H9 (cell line): ENCODE measurements around the gene RPA1. TPM values are rescaled to one million over a fixed set of nuclear protein-coding genes. Genes with fewer than 3 reads are reported as not detected.

Experiments
- DNase-seq: peaks from one replicate; pipeline ENCODE4 v3.0.0-alpha.2; 2017
- H2AFZ ChIP-seq: one replicate; pipeline ENCODE4 v1.6.1; 2013; ENCODE audit warnings: mild to moderate bottlenecking, low read length, control low read depth, moderate library complexity
- H2AK5ac ChIP-seq: 2 replicates; pipeline ENCODE4 v1.6.1; 2013; ENCODE audit warnings: low read length, control low read depth, mixed read lengths; ENCODE audit not compliant: insufficient read length
- H2BK120ac ChIP-seq: one replicate; pipeline ENCODE4 v1.6.1; 2013; ENCODE audit warnings: low read depth, mild to moderate bottlenecking, low read length, control low read depth, inconsistent platforms; ENCODE audit not compliant: poor library complexity, severe bottlenecking
- H2BK12ac ChIP-seq: 2 replicates; pipeline ENCODE4 v1.6.1; 2013; ENCODE audit warnings: low read length, control low read depth, mixed read lengths, low read depth; ENCODE audit not compliant: insufficient read length
- H2BK15ac ChIP-seq: 2 replicates; pipeline ENCODE4 v1.6.1; 2013; ENCODE audit warnings: low read depth, low read length, control low read depth
- H2BK20ac ChIP-seq: one replicate; pipeline ENCODE4 v1.6.1; 2013; ENCODE audit warnings: low read depth, mild to moderate bottlenecking, low read length, control low read depth, inconsistent platforms; ENCODE audit not compliant: poor library complexity, severe bottlenecking
- H2BK5ac ChIP-seq: 2 replicates; pipeline ENCODE4 v1.6.1; 2013; ENCODE audit warnings: low read length, control low read depth, mixed read lengths; ENCODE audit not compliant: insufficient read length
- H3K14ac ChIP-seq: 2 replicates; pipeline ENCODE4 v1.6.1; 2013; ENCODE audit warnings: low read length, control low read depth; ENCODE audit not compliant: insufficient read depth
- H3K18ac ChIP-seq: 2 replicates; pipeline ENCODE4 v1.6.1; 2013; ENCODE audit warnings: low read depth, mild to moderate bottlenecking, mixed read lengths, low read length, control low read depth; ENCODE audit not compliant: insufficient read length
- H3K23ac ChIP-seq: 2 replicates; pipeline ENCODE4 v1.6.1; 2013; ENCODE audit warnings: low read length, control low read depth, mixed read lengths, low read depth; ENCODE audit not compliant: insufficient read length
- H3K23me2 ChIP-seq: 2 replicates; pipeline ENCODE4 v1.6.1; 2013; ENCODE audit warnings: low read depth, mild to moderate bottlenecking, mixed read lengths, low read length, control low read depth; ENCODE audit not compliant: insufficient read length, poor library complexity, severe bottlenecking
- H3K27ac ChIP-seq: 2 replicates; pipeline ENCODE4 v1.5.1; 2013; ENCODE audit warnings: low read length, control low read depth, mixed read lengths, low read depth; ENCODE audit not compliant: insufficient read length
- H3K27me3 ChIP-seq: 2 replicates; pipeline ENCODE4 v1.6.1; 2013; ENCODE audit warnings: low read length, control low read depth, inconsistent platforms; ENCODE audit not compliant: insufficient read depth
- H3K4ac ChIP-seq: 2 replicates; pipeline ENCODE4 v1.6.1; 2013; ENCODE audit warnings: low read depth, mild to moderate bottlenecking, control low read depth, inconsistent platforms, low read length, moderate library complexity
- H3K4me1 ChIP-seq: 2 replicates; pipeline ENCODE4 v1.6.1; 2013; ENCODE audit warnings: low read length, control low read depth, inconsistent platforms; ENCODE audit not compliant: insufficient read depth
- H3K4me2 ChIP-seq: 2 replicates; pipeline ENCODE4 v1.6.1; 2013; ENCODE audit warnings: low read length, control low read depth, mixed read lengths; ENCODE audit not compliant: insufficient read length, insufficient read depth
- H3K56ac ChIP-seq: 2 replicates; pipeline ENCODE4 v1.6.1; 2013; ENCODE audit warnings: low read depth, mild to moderate bottlenecking, mixed read lengths, low read length, control low read depth; ENCODE audit not compliant: insufficient read length
- H3K79me1 ChIP-seq: 2 replicates; pipeline ENCODE4 v1.6.1; 2013; ENCODE audit warnings: low read depth, mild to moderate bottlenecking, moderate library complexity, low read length, control low read depth, inconsistent platforms; ENCODE audit not compliant: insufficient read depth, poor library complexity, severe bottlenecking
- H3K79me2 ChIP-seq: 2 replicates; pipeline ENCODE4 v1.6.1; 2013; ENCODE audit warnings: low read length, control low read depth, inconsistent platforms; ENCODE audit not compliant: insufficient read depth
- H3K9ac ChIP-seq: 2 replicates; pipeline ENCODE4 v1.6.1; 2013; ENCODE audit warnings: low read length, control low read depth, mixed read lengths; ENCODE audit not compliant: insufficient read length; ENCODE audit errors: extremely low read depth
- H3K9me3 ChIP-seq: one replicate; pipeline ENCODE4 v1.6.1; 2013; ENCODE audit warnings: low read depth, low read length, inconsistent platforms; ENCODE audit not compliant: control insufficient read depth
- H3T11ph ChIP-seq: one replicate; pipeline ENCODE4 v1.6.1; 2013; ENCODE audit warnings: mild to moderate bottlenecking, low read length, control low read depth, inconsistent platforms
- H4K20me1 ChIP-seq: one replicate; pipeline ENCODE4 v1.6.1; 2013; ENCODE audit not compliant: control insufficient read depth, insufficient read length, insufficient read depth
- H4K5ac ChIP-seq: 2 replicates; pipeline ENCODE4 v1.6.1; 2013; ENCODE audit warnings: low read depth, mild to moderate bottlenecking, mixed read lengths, low read length, control low read depth; ENCODE audit not compliant: insufficient read length
- H4K8ac ChIP-seq: replicated peaks from 2 replicates; pipeline ENCODE4 v1.6.1; 2013; ENCODE audit warnings: low read length, control low read depth, mixed read lengths, low read depth; ENCODE audit not compliant: insufficient read length
- H4K91ac ChIP-seq: 2 replicates; pipeline ENCODE4 v1.6.1; 2013; ENCODE audit warnings: low read depth, mild to moderate bottlenecking, moderate library complexity, mixed read lengths, low read length, control low read depth; ENCODE audit not compliant: insufficient read length
- H3K27ac Mint-ChIP-seq, 3 experiments: 2 replicates in 2 of 3; 3 replicates in 1 of 3; pipeline ENCODE4 v1.8.0; 2020 to 2021; ENCODE audit warnings: mixed read lengths in 3 of 3, mild to moderate bottlenecking in 1 of 3, moderate library complexity in 1 of 3
- H3K27me3 Mint-ChIP-seq: 2 replicates; pipeline ENCODE4 v1.8.0; 2021; ENCODE audit warnings: low read depth, mild to moderate bottlenecking, moderate library complexity, mixed read lengths
- H3K36me3 Mint-ChIP-seq, 3 experiments: 2 replicates in 2 of 3; 3 replicates in 1 of 3; pipeline ENCODE4 v1.8.0; 2020 to 2021; ENCODE audit warnings: low read depth in 3 of 3, mixed read lengths in 3 of 3; ENCODE audit not compliant: insufficient read depth in 1 of 3
- H3K4me1 Mint-ChIP-seq, 2 experiments: 2 replicates each; pipeline ENCODE4 v1.8.0; 2020; ENCODE audit warnings: mixed read lengths in 2 of 2
- H3K4me3 Mint-ChIP-seq, 2 experiments: 2 replicates in 1 of 2; 3 replicates in 1 of 2; pipeline ENCODE4 v1.8.0; 2020 to 2021; ENCODE audit warnings: mild to moderate bottlenecking in 2 of 2, mixed read lengths in 2 of 2, moderate library complexity in 1 of 2
- H3K9me3 Mint-ChIP-seq, 2 experiments: 2 replicates in 1 of 2; 3 replicates in 1 of 2; pipeline ENCODE4 v1.8.0; 2020; ENCODE audit warnings: mild to moderate bottlenecking in 2 of 2, mixed read lengths in 2 of 2, moderate library complexity in 1 of 2
- WGBS: extraction: QIAGEN DNeasy Blood & Tissue Kit; methylation state at CpG from one replicate; pipeline ENCODE4 v1.1.7; 2013; ENCODE audit warnings: missing lambda C conversion rate, low lambda C conversion rate, mixed read lengths; ENCODE audit not compliant: insufficient read length; ENCODE audit errors: extremely low coverage; 5-methylcytosine and 5-hydroxymethylcytosine counted together
- total RNA-seq: library from RNA; stranded (reverse); gene quantifications from 2 replicates; pipeline ENCODE4 v1.2.1, GENCODE V29; 2021
- TF ChIP-seq, protein P1 (sequence below): fragments of 200-600 bp; sonication (generic); conservative IDR thresholded peaks from 3 replicates; pipeline ENCODE4 v1.8.0; 2021; ENCODE audit warnings: antibody characterized with exemption, mild to moderate bottlenecking

The RPA1 gene
- total RNA-seq, 1 experiment from 2014 or later: 215 TPM

DNA sequence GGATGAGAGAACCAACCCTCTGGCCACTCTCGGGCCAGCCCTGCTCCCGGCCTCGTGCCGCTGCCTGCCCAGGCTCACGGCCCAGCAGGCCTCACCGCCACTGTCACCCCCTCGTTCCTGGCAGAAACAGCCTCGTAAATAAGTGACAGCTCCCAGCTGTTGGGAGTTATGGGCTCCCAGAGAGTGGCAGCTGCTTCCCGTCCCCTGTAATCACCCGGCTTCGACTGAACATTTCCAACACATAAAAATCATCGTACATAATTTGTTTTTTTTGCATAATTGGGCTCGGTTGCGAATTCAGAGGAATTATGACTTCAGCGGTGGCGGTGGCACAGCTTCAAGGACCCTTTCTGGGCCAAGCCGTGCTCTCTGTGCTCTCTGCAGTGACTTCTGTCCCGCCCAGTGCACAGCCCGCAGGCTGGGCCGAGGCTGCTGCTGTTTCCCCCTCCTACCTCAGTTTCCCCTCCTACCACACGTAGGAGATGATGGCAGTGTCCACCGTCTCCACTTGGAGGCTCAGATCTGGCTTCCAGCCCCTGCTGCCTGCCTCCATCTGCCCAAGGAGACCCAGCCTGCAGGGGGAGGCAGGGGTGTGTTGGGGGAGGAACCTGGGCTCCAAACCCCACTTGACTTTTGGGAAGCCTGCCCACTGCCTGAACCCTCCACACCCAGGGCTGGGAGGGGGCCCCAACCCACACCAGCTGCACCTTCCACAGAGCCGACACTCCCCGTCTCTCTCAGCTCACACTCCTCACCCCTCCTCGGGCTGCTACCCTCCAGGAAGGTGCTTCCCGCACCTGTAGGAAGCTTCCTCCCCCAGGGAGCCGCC lies 110.4 kb downstream of the RPA1 start:
- H3K9me3 ChIP-seq: no peaks in the 10 kb centered on the region
- H3K79me1 ChIP-seq: no peaks in the 10 kb centered on the region
- H3K18ac ChIP-seq: no peak overlapping the region
- H3K27ac Mint-ChIP-seq: no peak overlapping the region
- H4K20me1 ChIP-seq: no peaks in the 10 kb centered on the region
- H3K4me2 ChIP-seq: no peak overlapping the region
- peaks cover 3% of the 10 kb centered on the region for H3K23me2 ChIP-seq
- no peak overlapping the region for H3K4ac ChIP-seq
- no peak overlapping the region for H2BK120ac ChIP-seq
- H2BK12ac ChIP-seq: no peak overlapping the region
- H3K79me2 ChIP-seq: no peaks in the 10 kb centered on the region
- no CpG with 5 or more reads among the region's 27 CpGs for WGBS
- H3K36me3 Mint-ChIP-seq: no peaks in the 10 kb centered on the region
- no peaks in the 10 kb centered on the region for H3K9me3 Mint-ChIP-seq
- no peak overlapping the region for H4K91ac ChIP-seq
- H3K56ac ChIP-seq: no peak overlapping the region
- H2BK20ac ChIP-seq: no peak overlapping the region
- H3K9ac ChIP-seq: no peak overlapping the region
- no peak overlapping the region for H2AK5ac ChIP-seq
- no peak overlapping the region for H3K14ac ChIP-seq
- H2AFZ ChIP-seq: no peak overlapping the region
- peaks cover 0 to 3% of the 10 kb centered on the region in 2 experiments; a peak in 1 of 4 replicates for H3K4me1 Mint-ChIP-seq
- H4K5ac ChIP-seq: no peak overlapping the region
- H4K8ac ChIP-seq: no peak overlapping the region
- no peak overlapping the region for H3K23ac ChIP-seq
- H3K4me3 Mint-ChIP-seq: no peak overlapping the region
- H2BK15ac ChIP-seq: no peak overlapping the region
- DNase-seq: peak; percentile 30
- H3K27me3 Mint-ChIP-seq: peaks cover 8% of the 10 kb centered on the region
- TF ChIP-seq, protein P1, sequence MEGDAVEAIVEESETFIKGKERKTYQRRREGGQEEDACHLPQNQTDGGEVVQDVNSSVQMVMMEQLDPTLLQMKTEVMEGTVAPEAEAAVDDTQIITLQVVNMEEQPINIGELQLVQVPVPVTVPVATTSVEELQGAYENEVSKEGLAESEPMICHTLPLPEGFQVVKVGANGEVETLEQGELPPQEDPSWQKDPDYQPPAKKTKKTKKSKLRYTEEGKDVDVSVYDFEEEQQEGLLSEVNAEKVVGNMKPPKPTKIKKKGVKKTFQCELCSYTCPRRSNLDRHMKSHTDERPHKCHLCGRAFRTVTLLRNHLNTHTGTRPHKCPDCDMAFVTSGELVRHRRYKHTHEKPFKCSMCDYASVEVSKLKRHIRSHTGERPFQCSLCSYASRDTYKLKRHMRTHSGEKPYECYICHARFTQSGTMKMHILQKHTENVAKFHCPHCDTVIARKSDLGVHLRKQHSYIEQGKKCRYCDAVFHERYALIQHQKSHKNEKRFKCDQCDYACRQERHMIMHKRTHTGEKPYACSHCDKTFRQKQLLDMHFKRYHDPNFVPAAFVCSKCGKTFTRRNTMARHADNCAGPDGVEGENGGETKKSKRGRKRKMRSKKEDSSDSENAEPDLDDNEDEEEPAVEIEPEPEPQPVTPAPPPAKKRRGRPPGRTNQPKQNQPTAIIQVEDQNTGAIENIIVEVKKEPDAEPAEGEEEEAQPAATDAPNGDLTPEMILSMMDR: no peak
- no peak overlapping the region for H3T11ph ChIP-seq
- H2BK5ac ChIP-seq: no peak overlapping the region
- no peaks in the 10 kb centered on the region for H3K4me1 ChIP-seq
- H3K27ac ChIP-seq: no peak overlapping the region
- H3K27me3 ChIP-seq: no peaks in the 10 kb centered on the region
